GM06990 (cell line): ENCODE measurements around the gene RPRML.
A peak's percentile ranks its signal among the peaks of the same experiment; 100 is the strongest.

Source experiments
- DNase-seq: peaks from one replicate; pipeline ENCODE4 v3.0.0-alpha.2; 2011; ENCODE audit not compliant: insufficient read length; ENCODE audit errors: extremely low read depth
- H3K27me3 ChIP-seq: replicated peaks from 2 replicates; pipeline ENCODE4 v1.6.0; 2011; ENCODE audit warnings: low read length; ENCODE audit not compliant: control insufficient read depth, insufficient read depth
- H3K36me3 ChIP-seq: 2 replicates; pipeline ENCODE4 v1.5.1; 2011; ENCODE audit warnings: low read length; ENCODE audit not compliant: control insufficient read depth, insufficient read depth
- H3K4me3 ChIP-seq: replicated peaks from 2 replicates; pipeline ENCODE4 v1.5.1; 2011; ENCODE audit warnings: low read depth, mild to moderate bottlenecking, control low read depth, low read length
- CTCF ChIP-seq: IDR thresholded peaks from 2 replicates; pipeline ENCODE4 v1.5.1; 2011; ENCODE audit warnings: low read length, control low read depth, mild to moderate bottlenecking, inconsistent platforms; ENCODE audit not compliant: insufficient read depth, poor library complexity, severe bottlenecking

The RPRML gene

GRCh38 chr17:46984892-46985291 is 5.8 kb upstream of the RPRML start:
- no peak for DNase-seq
- H3K27me3 ChIP-seq: no peaks in the 10 kb centered on the region; the same call in 1 of the 2 replicates
- TF ChIP-seq CTCF: no peak
- no peaks in the 10 kb centered on the region for H3K36me3 ChIP-seq
- no peak overlapping the region for H3K4me3 ChIP-seq

GRCh38 chr17:46984341-46984740 is 5.3 kb upstream of the RPRML start:
- no peak for DNase-seq
- Histone ChIP-seq H3K27me3 (no peaks in the 10 kb centered on the region; the same call in none of the 2 replicates), H3K36me3 (no peaks in the 10 kb centered on the region), H3K4me3 (no peak overlapping the region)
- TF ChIP-seq CTCF: no peak

GRCh38 chr17:46983782-46984181 is 4.7 kb upstream of the RPRML start:
- Histone ChIP-seq H3K36me3 (no peaks in the 10 kb centered on the region), H3K4me3 (no peak overlapping the region), H3K27me3 (no peaks in the 10 kb centered on the region; the same call in none of the 2 replicates)
- no peak for TF ChIP-seq CTCF
- DNase-seq: no peak

- H3K36me3 ChIP-seq: no peaks in the 10 kb centered on the region
- no peaks in the 10 kb centered on the region; the same call in none of the 2 replicates for H3K27me3 ChIP-seq
- H3K4me3 ChIP-seq: no peak overlapping the region
- DNase-seq: no peak
- no peak for TF ChIP-seq CTCF
These were observed 3.5 kb upstream of the RPRML start for GRCh38 chr17:46982577-46982976.

- Histone ChIP-seq H3K27me3 (no peaks in the 10 kb centered on the region; the same call in none of the 2 replicates), H3K36me3 (no peaks in the 10 kb centered on the region), H3K4me3 (peak overlapping the region; percentile 40)
- no peak for DNase-seq
- TF ChIP-seq CTCF: no peak
These were observed 435 bp downstream of the RPRML start for GRCh38 chr17:46978489-46979146.
